ENCODE results near the gene NRP1.

- no peak for TF ChIP-seq POLR2A (IDR thresholded peaks at IDR 0.05)
- TF ChIP-seq CTCF (IDR thresholded peaks at IDR 0.05): no peak
Measured at GRCh38 chr10:33152146-33152545, 182.3 kb downstream of the NRP1 start.
